Ascending aorta (tissue), 2 donors: ENCODE results near the gene BEST2. TPM values are rescaled to one million over a fixed set of nuclear protein-coding genes. Genes with fewer than 3 reads are reported as not detected.

ENCODE experiments used
- DNase-seq, 2 donors: peaks; one replicate each; pipeline ENCODE4 v3.0.0-alpha.2; 2019; ENCODE audit warnings: low spot score in 2 of 2
- H3K27ac ChIP-seq, 2 donors: fragments of 200-600 bp; sonication (generic); one replicate each; pipeline ENCODE4 v1.5.1; 2016 to 2017; ENCODE audit warnings: mild to moderate bottlenecking in 1 of 2
- H3K27me3 ChIP-seq: fragments of 200-600 bp; sonication (generic); one replicate; pipeline ENCODE4 v1.5.1; 2017
- H3K36me3 ChIP-seq, 2 donors: fragments of 200-600 bp; sonication (generic); one replicate each; pipeline ENCODE4 v1.5.1; 2016
- H3K4me1 ChIP-seq, 2 donors: fragments of 200-600 bp; sonication (generic); one replicate each; pipeline ENCODE4 v1.5.1; 2016 to 2017; ENCODE audit warnings: mild to moderate bottlenecking in 1 of 2
- H3K4me3 ChIP-seq, 2 donors: fragments of 200-600 bp; sonication (generic); one replicate each; pipeline ENCODE4 v1.5.1; 2016 to 2017; ENCODE audit warnings: mild to moderate bottlenecking in 1 of 2
- H3K9me3 ChIP-seq, 2 donors: fragments of 200-600 bp; sonication (generic); one replicate each; pipeline ENCODE4 v1.5.1; 2016
- CTCF ChIP-seq, 3 experiments: fragments of 200-600 bp in 2 of 3; fragments of 450-650 bp in 1 of 3; sonication (generic) in 2 of 3; IDR thresholded peaks; one replicate each; pipeline ENCODE4 v1.5.1; 2016 to 2019; ENCODE audit warnings: antibody characterized with exemption in 3 of 3, mild to moderate bottlenecking in 1 of 3, moderate library complexity in 1 of 3
- intact Hi-C: fragments of 100-400 bp; cut with DNase I; formaldehyde crosslinking; loops from one replicate; pipeline ENCODE4 v1.15.1; 2023
- total RNA-seq: library from RNA; depleted of rRNA; stranded (reverse); fragments of >200 nt; gene quantifications from one replicate; pipeline ENCODE4 v1.1.0, GENCODE V29; 2016

The BEST2 gene
- total RNA-seq, 1 donor from 2014 or later = not detected

GRCh38 chr19:12745166-12745897 is 6.3 kb upstream of the BEST2 start:
- H3K27ac ChIP-seq = no peak overlapping the region
- intact Hi-C loops = no loop called here
- no peaks in the 10 kb centered on the region for H3K4me1 ChIP-seq
- no peak for TF ChIP-seq CTCF (IDR thresholded peaks at IDR 0.05)
- H3K9me3 ChIP-seq = no peaks in the 10 kb centered on the region
- DNase-seq = no peak
- H3K4me3 ChIP-seq = no peak overlapping the region
- H3K27me3 ChIP-seq = no peaks in the 10 kb centered on the region
- H3K36me3 ChIP-seq = peaks cover 36 to 62% of the 10 kb centered on the region in 2 donors

DNA sequence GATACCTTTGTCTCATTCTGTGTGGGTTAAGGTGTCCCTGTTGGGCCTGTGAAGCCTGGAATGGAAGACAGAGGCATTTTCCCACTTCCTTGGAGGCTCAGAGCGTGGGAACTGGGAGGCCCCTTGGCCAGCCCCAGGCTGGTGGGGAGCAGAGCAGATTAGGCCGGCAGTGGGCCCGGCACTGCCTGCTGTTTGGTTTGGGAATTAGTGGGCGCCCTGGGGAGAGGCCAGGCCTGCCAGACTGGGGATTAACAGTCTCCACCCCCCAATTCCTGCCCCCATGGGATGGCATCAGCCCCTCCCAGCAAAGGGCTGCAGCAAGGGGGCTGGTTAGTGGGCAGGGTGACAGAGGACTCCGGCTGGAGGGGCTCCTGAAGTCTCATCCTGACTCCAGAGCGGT is 3.1 kb upstream of the BEST2 start:
- no peak for TF ChIP-seq CTCF (IDR thresholded peaks at IDR 0.05)
- no peaks in the 10 kb centered on the region for H3K9me3 ChIP-seq
- no peak for DNase-seq
- intact Hi-C loops = no loop called here
- peaks cover 36 to 40% of the 10 kb centered on the region in 2 donors for H3K36me3 ChIP-seq
- no peak overlapping the region for H3K27ac ChIP-seq
- H3K4me3 ChIP-seq = no peak overlapping the region
- H3K4me1 ChIP-seq = no peaks in the 10 kb centered on the region
- H3K27me3 ChIP-seq = no peaks in the 10 kb centered on the region

GRCh38 chr19:12749938-12750521 is 1.6 kb upstream of the BEST2 start:
- Histone ChIP-seq H3K9me3 (no peaks in the 10 kb centered on the region), H3K36me3 (peaks cover 28 to 32% of the 10 kb centered on the region in 2 donors), H3K27me3 (no peaks in the 10 kb centered on the region), H3K4me1 (no peaks in the 10 kb centered on the region), H3K27ac (no peak overlapping the region), H3K4me3 (no peak overlapping the region)
- TF ChIP-seq CTCF (IDR thresholded peaks at IDR 0.05) = no peak
- no peak for DNase-seq
- intact Hi-C loops = no loop called here

- no peak for TF ChIP-seq CTCF (IDR thresholded peaks at IDR 0.05)
- no peak for DNase-seq
- peaks cover 20 to 23% of the 10 kb centered on the region in 2 donors for H3K36me3 ChIP-seq
- H3K4me3 ChIP-seq = no peak overlapping the region
- no peaks in the 10 kb centered on the region for H3K9me3 ChIP-seq
- H3K27ac ChIP-seq = no peak overlapping the region
- intact Hi-C loops = no loop called here
- H3K27me3 ChIP-seq = no peaks in the 10 kb centered on the region
- H3K4me1 ChIP-seq = no peaks in the 10 kb centered on the region
Observed at GRCh38 chr19:12750851-12751250, 740 bp upstream of the BEST2 start.

- H3K4me3 ChIP-seq = no peak overlapping the region
Observed at GRCh38 chr19:12752056-12752781, 628 bp downstream of the BEST2 start.

More at GRCh38 chr19:12752056-12752781, 628 bp downstream of the BEST2 start:
- Histone ChIP-seq H3K36me3 (peaks cover 10 to 11% of the 10 kb centered on the region in 2 donors), H3K4me1 (no peaks in the 10 kb centered on the region), H3K27me3 (no peaks in the 10 kb centered on the region), H3K9me3 (no peaks in the 10 kb centered on the region), H3K27ac (no peak overlapping the region)
- intact Hi-C loops = no loop called here
- TF ChIP-seq CTCF (IDR thresholded peaks at IDR 0.05) = no peak
- DNase-seq = no peak
